GM23338 (cell line): Measurements from ENCODE around the gene UBE3A.
"Not testable (repeated sequence)": the region's sequence is repeated elsewhere in the genome, so short reads cannot be mapped to it uniquely, and the experiment has no call there.

Experiments used
- CTCF ChIP-seq, 2 experiments: fragments of 200-600 bp in 1 of 2; sonication (generic) in 1 of 2; conservative IDR thresholded peaks; 2 replicates each; pipeline versions ENCODE4 v1.5.1 to v1.6.1; 2016 to 2017; ENCODE audit warnings: antibody characterized with exemption in 2 of 2, low read depth in 2 of 2, mild to moderate bottlenecking in 2 of 2, moderate library complexity in 1 of 2
- EZH2 ChIP-seq: fragments of 200-600 bp; sonication (generic); IDR thresholded peaks from one replicate; pipeline ENCODE4 v1.8.0; 2017; ENCODE audit warnings: antibody characterized with exemption, mild to moderate bottlenecking, low read depth; ENCODE audit not compliant: unreplicated experiment
- EZH2phosphoT487 ChIP-seq: fragments of 200-600 bp; sonication (generic); IDR thresholded peaks from one replicate; pipeline ENCODE4 v1.8.1; 2018; ENCODE audit warnings: antibody characterized with exemption; ENCODE audit not compliant: unreplicated experiment
- JUNB ChIP-seq: IDR thresholded peaks from one replicate; pipeline ENCODE4 v1.6.1; 2016; ENCODE audit warnings: antibody characterized with exemption; ENCODE audit not compliant: unreplicated experiment
- NANOG ChIP-seq: IDR thresholded peaks from 2 replicates; pipeline ENCODE4 v1.6.1; 2016; ENCODE audit warnings: antibody characterized with exemption, borderline replicate concordance
- POLR2AphosphoS5 ChIP-seq: IDR thresholded peaks from 2 replicates; pipeline ENCODE4 v1.6.1; 2016; ENCODE audit warnings: antibody characterized with exemption, low read depth
- ZNF114 ChIP-seq: fragments of 250-450 bp; sonication (Bioruptor Pico); IDR thresholded peaks from 2 replicates; pipeline ENCODE4 v1.5.0; 2020; ENCODE audit warnings: mild to moderate bottlenecking, moderate library complexity
- ZNF331 ChIP-seq: fragments of 250-450 bp; sonication (Bioruptor Pico); IDR thresholded peaks from 2 replicates; pipeline ENCODE4 v1.5.0; 2020; ENCODE audit warnings: low read depth, mild to moderate bottlenecking, moderate library complexity
- TF ChIP-seq, protein P1 (sequence below): IDR thresholded peaks from 2 replicates; pipeline ENCODE4 v1.6.1; 2016; ENCODE audit warnings: antibody characterized with exemption

GRCh38 chr15:25453246-25453645 is 14.4 kb upstream of the UBE3A start:
- not testable (repeated sequence) for TF ChIP-seq CTCF (conservative IDR thresholded peaks at IDR 0.05; ENCODE audit: low read depth in 2 of 2); JUNB; POLR2AphosphoS5; ZNF114 (CRISPR knock-in tag); NANOG; ZNF331 (CRISPR knock-in tag); EZH2; EZH2phosphoT487
- TF ChIP-seq, protein P1, sequence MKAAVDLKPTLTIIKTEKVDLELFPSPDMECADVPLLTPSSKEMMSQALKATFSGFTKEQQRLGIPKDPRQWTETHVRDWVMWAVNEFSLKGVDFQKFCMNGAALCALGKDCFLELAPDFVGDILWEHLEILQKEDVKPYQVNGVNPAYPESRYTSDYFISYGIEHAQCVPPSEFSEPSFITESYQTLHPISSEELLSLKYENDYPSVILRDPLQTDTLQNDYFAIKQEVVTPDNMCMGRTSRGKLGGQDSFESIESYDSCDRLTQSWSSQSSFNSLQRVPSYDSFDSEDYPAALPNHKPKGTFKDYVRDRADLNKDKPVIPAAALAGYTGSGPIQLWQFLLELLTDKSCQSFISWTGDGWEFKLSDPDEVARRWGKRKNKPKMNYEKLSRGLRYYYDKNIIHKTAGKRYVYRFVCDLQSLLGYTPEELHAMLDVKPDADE: not testable (repeated sequence)
